ENCODE results near the gene TPRX2. TPM values are rescaled to one million over a fixed set of nuclear protein-coding genes. Genes with fewer than 3 reads are reported as not detected.
"Not testable (repeated sequence)": the region's sequence is repeated elsewhere in the genome, so short reads cannot be mapped to it uniquely, and the experiment has no call there.

Gene TPRX2
- total RNA-seq: 1 to 10 TPM in 1 of 8 experiments, under 1 TPM in 3, not detected in 4; 0.46 to 1.3 (median 0.53) TPM

DNA sequence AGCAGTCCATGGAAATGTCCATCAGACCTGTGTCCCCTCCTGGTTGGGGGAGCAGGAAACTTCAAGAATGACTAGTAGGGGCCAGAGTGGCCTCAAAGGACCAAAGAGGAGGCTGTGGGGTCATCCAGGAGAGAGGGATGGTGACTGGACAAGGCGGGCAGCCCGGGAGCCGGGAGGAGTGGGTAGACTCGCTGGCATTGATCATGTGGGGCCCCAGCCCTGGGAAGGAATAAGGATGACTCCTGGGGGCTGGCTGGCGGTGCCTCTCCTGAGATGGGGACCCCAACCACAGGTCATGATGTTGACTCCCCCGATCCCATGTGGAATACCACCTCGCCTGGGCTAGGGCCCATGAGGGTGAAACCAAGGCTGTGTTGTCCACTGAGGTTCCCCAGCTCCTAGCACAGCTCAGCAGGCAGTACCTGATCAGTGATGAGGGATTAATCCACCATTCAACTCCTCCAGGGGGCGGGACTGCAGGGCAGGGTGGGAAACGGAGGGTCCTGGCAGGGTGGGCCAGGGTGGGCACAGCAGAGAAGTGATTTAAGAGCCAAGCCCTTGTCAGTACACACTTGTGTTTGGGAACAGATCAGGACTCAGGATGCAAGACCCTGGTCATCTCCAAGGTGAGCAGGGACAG lies at the start of gene TPRX2:
Gene TPRX2, plus strand, starts transcription at position 590 of the 640 bp plus-strand sequence. Its CDS starts 12 bp downstream, at position 602.
- WGBS, 10 experiments: 79% methylated on average over 4 of the region's 9 CpGs; no CpG with 5 or more reads in 9 of the 10 experiments
- H3K4me1 ChIP-seq (replicated peaks in 1 of 2); ATAC-seq (replicated peaks in 6 of 8); H3K27ac ChIP-seq; H3K4me3 ChIP-seq; in situ Hi-C loops (cut with MboI; ENCODE audit: low pct_unique_long_range_greater_than_20kb in 2 of 9, low sequenced_read_pairs in 9 of 9, unreplicated experiment in 9 of 9): not testable (repeated sequence)

GRCh38 chr19:47813304-47813994 lies 45.6 kb upstream of the TPRX2 start:
- in situ Hi-C loops (cut with MboI; ENCODE audit: low pct_unique_long_range_greater_than_20kb in 2 of 9, low sequenced_read_pairs in 9 of 9, unreplicated experiment in 9 of 9): no loop called here
- no peak overlapping the region for H3K27ac ChIP-seq
- peak; percentile 89 to 100 (median 94) for ATAC-seq (replicated peaks in 6 of 8)
- no peaks in the 10 kb centered on the region for H3K4me1 ChIP-seq (replicated peaks in 1 of 2)
- no peak overlapping the region for H3K4me3 ChIP-seq
- 0 to 100% (median 11%) methylated on average over 1 to 4 of the region's 17 CpGs; no CpG with 5 or more reads in 5 of the 10 experiments for WGBS, 10 experiments

GRCh38 chr19:47813995-47814328 lies 45.1 kb upstream of the TPRX2 start:
- H3K27ac ChIP-seq: no peak overlapping the region
- in situ Hi-C loops (cut with MboI; ENCODE audit: low pct_unique_long_range_greater_than_20kb in 2 of 9, low sequenced_read_pairs in 9 of 9, unreplicated experiment in 9 of 9): no loop called here
- no peaks in the 10 kb centered on the region for H3K4me1 ChIP-seq (replicated peaks in 1 of 2)
- WGBS, 10 experiments: 15 to 100% (median 49%) methylated on average over 1 to 4 of the region's 7 CpGs; no CpG with 5 or more reads in 4 of the 10 experiments
- H3K4me3 ChIP-seq: no peak overlapping the region
- peak in 7 of 8 experiments; percentile 22 to 60 (median 42) for ATAC-seq (replicated peaks in 6 of 8)

DNA sequence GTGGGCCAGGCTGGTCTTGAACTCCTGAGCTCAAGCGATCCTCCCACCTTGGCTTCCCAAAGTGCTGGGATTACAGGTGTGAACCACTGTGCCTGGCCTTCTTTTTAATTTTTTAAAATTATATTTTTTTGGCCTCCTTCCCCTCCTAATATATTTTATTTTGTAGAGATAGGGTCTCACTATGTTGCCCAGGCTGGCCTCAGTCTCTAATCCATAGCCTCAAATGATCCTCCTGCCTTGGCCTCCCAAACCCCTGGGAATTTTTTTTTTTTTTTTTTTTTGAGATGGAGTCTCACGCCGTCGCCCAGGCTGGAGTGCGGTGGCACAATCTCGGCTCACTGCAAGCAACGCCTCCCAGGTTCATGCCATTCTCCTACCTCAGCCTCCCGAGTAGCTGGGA lies 42.8 kb upstream of the TPRX2 start:
- in situ Hi-C loops (cut with MboI; ENCODE audit: low pct_unique_long_range_greater_than_20kb in 2 of 9, low sequenced_read_pairs in 9 of 9, unreplicated experiment in 9 of 9); H3K4me3 ChIP-seq; ATAC-seq (replicated peaks in 6 of 8); H3K4me1 ChIP-seq (replicated peaks in 1 of 2); H3K27ac ChIP-seq: not testable (repeated sequence)
- 47 to 100% (median 88%) methylated on average over 1 to 7 of the region's 8 CpGs; no CpG with 5 or more reads in 1 of the 10 experiments for WGBS, 10 experiments

DNA sequence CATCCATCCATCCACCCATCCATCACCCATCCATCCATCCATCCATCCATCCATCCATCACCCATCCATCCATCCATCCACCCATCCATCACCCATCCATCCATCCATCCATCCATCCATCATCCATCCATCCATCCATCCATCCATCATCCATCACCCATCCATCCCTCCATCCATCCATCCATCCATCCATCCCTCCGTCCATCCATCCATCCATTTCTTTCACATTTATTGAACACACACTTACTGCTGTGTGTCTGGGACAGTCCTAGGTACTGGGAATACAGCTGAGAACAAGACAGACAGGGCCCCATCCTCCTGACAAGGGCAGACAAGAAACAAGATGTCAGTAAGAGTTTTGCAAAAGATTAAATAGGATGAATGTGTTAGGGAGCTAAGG lies 40.8 kb upstream of the TPRX2 start:
- H3K27ac ChIP-seq; H3K4me1 ChIP-seq (replicated peaks in 1 of 2); in situ Hi-C loops (cut with MboI; ENCODE audit: low pct_unique_long_range_greater_than_20kb in 2 of 9, low sequenced_read_pairs in 9 of 9, unreplicated experiment in 9 of 9); H3K4me3 ChIP-seq; ATAC-seq (replicated peaks in 6 of 8): not testable (repeated sequence)
- 29 to 100% (median 83%) methylated on average over 1 of the region's 1 CpG; no CpG with 5 or more reads in 7 of the 10 experiments for WGBS, 10 experiments

- 0 to 25% (median 0%) methylated on average over 1 to 4 of the region's 10 CpGs; no CpG with 5 or more reads in 3 of the 10 experiments for WGBS, 10 experiments
- no peak overlapping the region for H3K27ac ChIP-seq
- H3K4me3 ChIP-seq: no peak overlapping the region
- in situ Hi-C loops (cut with MboI; ENCODE audit: low pct_unique_long_range_greater_than_20kb in 2 of 9, low sequenced_read_pairs in 9 of 9, unreplicated experiment in 9 of 9): no loop called here
- peaks cover 2 to 8% of the 10 kb centered on the region in 2 donors for H3K4me1 ChIP-seq (replicated peaks in 1 of 2)
- ATAC-seq (replicated peaks in 6 of 8): peak in 5 of 8 experiments; percentile 57 to 90 (median 88)
These were observed 39.2 kb upstream of the TPRX2 start for GRCh38 chr19:47819858-47820257.

DNA sequence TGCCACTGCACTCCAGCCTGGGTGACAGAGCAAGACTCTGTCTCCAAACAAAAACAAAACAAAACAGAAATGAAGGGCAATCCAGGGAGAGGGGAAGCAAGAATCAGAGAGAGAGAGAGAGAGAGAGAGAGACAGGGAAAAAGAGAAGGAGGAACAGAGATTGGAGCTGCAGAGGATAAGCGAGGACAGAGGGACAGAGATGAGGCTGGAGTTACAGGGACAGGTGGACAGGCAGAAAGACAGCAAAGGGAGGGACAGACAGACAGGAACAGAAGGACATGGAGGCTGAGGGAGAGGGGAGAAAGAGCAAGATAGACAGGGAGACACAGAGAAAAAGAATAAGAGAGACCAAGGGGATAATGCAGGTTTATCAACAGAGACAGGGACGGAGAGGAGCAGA lies 38.6 kb upstream of the TPRX2 start:
- H3K4me1 ChIP-seq (replicated peaks in 1 of 2): peaks cover 2 to 8% of the 10 kb centered on the region in 2 donors
- 30 to 90% (median 71%) methylated on average over 2 of the region's 2 CpGs; no CpG with 5 or more reads in 2 of the 10 experiments for WGBS, 10 experiments

DNA sequence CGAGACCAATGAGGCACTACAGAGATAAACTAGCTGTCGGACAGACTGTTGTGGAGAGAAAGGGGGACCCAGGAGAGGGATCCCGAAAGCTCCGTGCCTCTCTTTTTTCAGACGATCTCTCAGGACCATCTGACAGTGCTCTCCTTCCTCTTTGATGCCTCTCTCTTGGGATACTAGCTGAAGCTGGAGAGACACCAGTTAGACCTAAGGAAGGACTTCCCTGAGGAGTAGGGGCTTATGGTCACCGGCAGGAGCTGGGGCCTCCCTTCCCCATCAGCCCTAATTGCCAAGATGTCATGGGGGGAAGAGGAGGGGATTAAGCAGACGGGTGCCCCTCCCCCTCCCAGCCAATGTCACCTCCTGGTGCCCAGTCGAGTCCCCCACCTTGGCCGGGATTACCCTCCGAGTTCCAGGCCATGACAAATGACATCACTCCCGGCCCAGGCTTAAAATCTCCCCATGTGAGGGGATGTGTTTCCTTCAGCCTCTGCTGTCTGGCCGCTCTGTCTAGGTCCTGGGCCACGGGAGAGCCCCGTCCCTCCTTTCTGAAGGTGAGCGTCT lies 37.5 kb upstream of the TPRX2 start, which contains the start of gene CRX:
Gene CRX, plus strand, starts transcription at position 478 of the 561 bp plus-strand sequence. CDS start 12,507 bp downstream, outside the sequence.
- in situ Hi-C loops (cut with MboI; ENCODE audit: low pct_unique_long_range_greater_than_20kb in 2 of 9, low sequenced_read_pairs in 9 of 9, unreplicated experiment in 9 of 9): no loop called here
- Histone ChIP-seq H3K27ac (no peak within 1 kb of the TSS), H3K4me1 (replicated peaks in 1 of 2) (peaks cover 2 to 8% of the 10 kb centered on the region in 2 donors), H3K4me3 (no peak within 1 kb of the TSS)
- WGBS, 10 experiments: 35 to 100% (median 67%) methylated on average over 1 to 7 of the region's 15 CpGs; no CpG with 5 or more reads in 2 of the 10 experiments
- ATAC-seq (replicated peaks in 6 of 8): no peak

More for the DNA sequence above, 38.6 kb upstream of the TPRX2 start:
- in situ Hi-C loops (cut with MboI; ENCODE audit: low pct_unique_long_range_greater_than_20kb in 2 of 9, low sequenced_read_pairs in 9 of 9, unreplicated experiment in 9 of 9): no loop called here
- Histone ChIP-seq H3K4me3 (no peak overlapping the region), H3K27ac (no peak overlapping the region)
- no peak for ATAC-seq (replicated peaks in 6 of 8)

DNA sequence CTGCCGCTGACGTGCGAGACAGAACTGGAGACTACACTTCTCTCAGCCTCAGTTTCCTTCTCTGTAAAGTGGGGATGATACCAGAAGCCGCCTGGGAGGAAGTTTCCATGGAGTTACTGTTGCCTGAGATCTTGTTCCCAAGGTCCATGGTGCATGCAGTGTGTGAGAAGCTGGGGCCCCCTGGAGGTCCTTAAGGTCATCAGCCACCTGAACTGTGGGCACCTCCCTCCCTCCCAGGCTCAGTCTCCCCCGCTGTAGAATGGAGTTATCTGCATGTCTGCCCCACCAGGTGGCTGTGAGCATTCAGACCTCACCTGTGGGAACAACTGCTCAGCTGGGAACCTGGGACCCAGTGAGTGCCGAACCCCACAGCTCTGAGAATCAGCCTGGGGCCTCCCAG lies 34.6 kb upstream of the TPRX2 start:
- peaks cover 2 to 7% of the 10 kb centered on the region in 2 donors for H3K4me1 ChIP-seq (replicated peaks in 1 of 2)
- no peak for ATAC-seq (replicated peaks in 6 of 8)
- in situ Hi-C loops (cut with MboI; ENCODE audit: low pct_unique_long_range_greater_than_20kb in 2 of 9, low sequenced_read_pairs in 9 of 9, unreplicated experiment in 9 of 9): no loop called here
- H3K4me3 ChIP-seq: no peak overlapping the region
- 83 to 100% (median 90%) methylated on average over 1 to 3 of the region's 6 CpGs; no CpG with 5 or more reads in 7 of the 10 experiments for WGBS, 10 experiments
- H3K27ac ChIP-seq: no peak overlapping the region

DNA sequence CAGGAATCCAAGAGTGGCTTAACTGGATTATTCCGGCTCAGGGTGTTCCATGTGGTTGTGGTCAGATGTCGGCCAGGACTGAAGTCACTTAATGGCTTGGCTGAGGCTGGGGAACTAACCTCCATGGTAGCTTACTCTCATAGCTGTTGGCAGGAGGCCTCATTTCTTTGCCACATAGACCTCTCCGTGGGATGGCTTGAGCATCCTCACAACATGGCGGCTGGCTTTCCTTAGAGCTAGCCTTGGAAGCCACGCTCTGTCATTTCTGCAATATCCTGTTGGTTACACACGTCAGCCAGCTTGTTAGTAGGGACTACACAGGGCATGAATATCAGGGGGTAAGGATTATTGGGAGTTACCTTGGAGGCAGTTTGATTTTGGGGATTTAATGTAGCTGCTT lies 32.2 kb upstream of the TPRX2 start:
- ATAC-seq (replicated peaks in 6 of 8): no peak

DNA sequence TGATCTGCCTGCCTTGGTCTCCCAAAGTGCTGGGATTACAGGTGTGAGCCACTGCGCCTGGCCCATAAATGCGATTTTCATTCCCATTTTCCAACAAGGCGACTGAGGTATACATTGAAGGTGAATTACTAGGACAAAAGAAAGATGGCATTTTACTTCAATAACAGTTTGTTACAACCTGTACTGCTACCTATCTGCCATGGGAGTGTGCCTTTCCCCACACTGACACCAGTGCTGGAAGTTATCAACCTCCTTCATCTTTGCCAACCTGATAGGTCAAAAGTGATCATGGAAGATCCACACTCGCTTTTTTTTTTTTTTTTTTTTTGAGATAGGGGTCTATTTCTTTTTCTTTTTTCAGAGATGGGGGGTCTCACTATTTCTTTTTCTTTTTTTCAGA lies 26.3 kb upstream of the TPRX2 start:
- 14 to 100% (median 91%) methylated on average over 1 to 4 of the region's 4 CpGs; no CpG with 5 or more reads in 1 of the 10 experiments for WGBS, 10 experiments
- ATAC-seq (replicated peaks in 6 of 8): no peak
- in situ Hi-C loops (cut with MboI; ENCODE audit: low pct_unique_long_range_greater_than_20kb in 2 of 9, low sequenced_read_pairs in 9 of 9, unreplicated experiment in 9 of 9): no loop called here

More for the DNA sequence above, 32.2 kb upstream of the TPRX2 start:
- in situ Hi-C loops (cut with MboI; ENCODE audit: low pct_unique_long_range_greater_than_20kb in 2 of 9, low sequenced_read_pairs in 9 of 9, unreplicated experiment in 9 of 9): no loop called here
- Histone ChIP-seq H3K4me3 (no peak overlapping the region), H3K4me1 (replicated peaks in 1 of 2) (no peaks in the 10 kb centered on the region), H3K27ac (no peak overlapping the region)
- 10 to 100% (median 66%) methylated on average over 1 to 3 of the region's 6 CpGs; no CpG with 5 or more reads in 2 of the 10 experiments for WGBS, 10 experiments

DNA sequence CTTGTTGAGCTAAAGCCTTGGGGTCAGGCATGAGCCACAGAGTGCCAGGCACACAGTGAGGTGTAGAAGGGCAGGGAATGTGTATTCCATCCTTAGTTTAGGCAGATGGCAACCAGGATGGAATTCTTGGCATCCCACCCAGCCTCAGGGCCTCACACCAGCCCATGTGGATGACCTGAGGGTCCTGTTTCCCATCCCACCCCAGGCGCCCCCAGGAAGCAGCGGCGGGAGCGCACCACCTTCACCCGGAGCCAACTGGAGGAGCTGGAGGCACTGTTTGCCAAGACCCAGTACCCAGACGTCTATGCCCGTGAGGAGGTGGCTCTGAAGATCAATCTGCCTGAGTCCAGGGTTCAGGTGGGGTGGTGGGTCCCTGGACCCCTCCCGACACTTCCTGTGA lies 23.0 kb upstream of the TPRX2 start:
- WGBS, 10 experiments: 20 to 83% (median 75%) methylated on average over 1 to 5 of the region's 8 CpGs; no CpG with 5 or more reads in 6 of the 10 experiments
- no peak overlapping the region for H3K27ac ChIP-seq
- in situ Hi-C loops (cut with MboI; ENCODE audit: low pct_unique_long_range_greater_than_20kb in 2 of 9, low sequenced_read_pairs in 9 of 9, unreplicated experiment in 9 of 9): no loop called here

More for the DNA sequence above, 26.3 kb upstream of the TPRX2 start:
- no peak overlapping the region for H3K27ac ChIP-seq
- no peak overlapping the region for H3K4me3 ChIP-seq
- no peaks in the 10 kb centered on the region for H3K4me1 ChIP-seq (replicated peaks in 1 of 2)

DNA sequence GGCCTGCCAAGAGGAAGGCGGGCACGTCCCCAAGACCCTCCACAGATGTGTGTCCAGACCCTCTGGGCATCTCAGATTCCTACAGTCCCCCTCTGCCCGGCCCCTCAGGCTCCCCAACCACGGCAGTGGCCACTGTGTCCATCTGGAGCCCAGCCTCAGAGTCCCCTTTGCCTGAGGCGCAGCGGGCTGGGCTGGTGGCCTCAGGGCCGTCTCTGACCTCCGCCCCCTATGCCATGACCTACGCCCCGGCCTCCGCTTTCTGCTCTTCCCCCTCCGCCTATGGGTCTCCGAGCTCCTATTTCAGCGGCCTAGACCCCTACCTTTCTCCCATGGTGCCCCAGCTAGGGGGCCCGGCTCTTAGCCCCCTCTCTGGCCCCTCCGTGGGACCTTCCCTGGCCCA lies 19.6 kb upstream of the TPRX2 start:
- WGBS, 10 experiments: 20% methylated on average over 1 of the region's 16 CpGs; no CpG with 5 or more reads in 9 of the 10 experiments
- ATAC-seq (replicated peaks in 6 of 8): no peak
- in situ Hi-C loops (cut with MboI; ENCODE audit: low pct_unique_long_range_greater_than_20kb in 2 of 9, low sequenced_read_pairs in 9 of 9, unreplicated experiment in 9 of 9): no loop called here
- no peak overlapping the region for H3K27ac ChIP-seq
- H3K4me3 ChIP-seq: no peak overlapping the region
- H3K4me1 ChIP-seq (replicated peaks in 1 of 2): no peaks in the 10 kb centered on the region

More for the DNA sequence above, 23.0 kb upstream of the TPRX2 start:
- ATAC-seq (replicated peaks in 6 of 8): no peak
- no peaks in the 10 kb centered on the region for H3K4me1 ChIP-seq (replicated peaks in 1 of 2)
- no peak overlapping the region for H3K4me3 ChIP-seq
